ENCODE data around the gene LARGE1.

Gene LARGE1

GRCh38 chr22:33691057-33691630 lies 229.1 kb downstream of the LARGE1 start:
- ATAC-seq (no peak), DNase-seq (ENCODE audit: low spot score in 2 of 2) (no peak)
- H3K27ac Mint-ChIP-seq = no peak overlapping the region
- peaks cover 20% of the 10 kb centered on the region for H3K9me3 Mint-ChIP-seq
- H3K36me3 Mint-ChIP-seq = no peaks in the 10 kb centered on the region
- no peaks in the 10 kb centered on the region for H3K4me1 Mint-ChIP-seq
- H3K4me3 Mint-ChIP-seq = no peak overlapping the region

DNA sequence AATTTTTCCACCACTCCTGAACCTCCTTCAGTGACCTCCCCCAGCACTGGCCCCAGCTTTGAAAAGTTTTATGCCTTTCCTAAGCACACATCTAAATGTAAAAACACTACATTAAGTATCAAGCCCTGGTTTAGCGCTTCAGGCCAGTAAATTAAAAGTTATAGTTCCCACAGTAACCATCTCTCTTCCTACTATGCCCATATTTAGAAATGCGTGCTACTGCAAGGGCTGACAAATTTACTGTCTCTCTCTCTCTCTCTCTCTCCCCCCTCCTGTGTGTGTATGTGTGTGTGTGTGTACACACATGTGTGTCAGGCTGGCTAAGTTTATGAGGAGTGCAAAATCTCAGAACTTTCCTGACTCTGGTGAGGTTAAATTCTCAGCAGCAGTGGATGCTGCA lies 231.4 kb downstream of the LARGE1 start:
- H3K4me1 Mint-ChIP-seq = no peaks in the 10 kb centered on the region
- H3K27ac Mint-ChIP-seq = no peak overlapping the region
- peaks cover 20% of the 10 kb centered on the region for H3K9me3 Mint-ChIP-seq
- DNase-seq (ENCODE audit: low spot score in 2 of 2) (no peak), ATAC-seq (no peak)
- no peak overlapping the region for H3K4me3 Mint-ChIP-seq
- no peaks in the 10 kb centered on the region for H3K36me3 Mint-ChIP-seq

DNA sequence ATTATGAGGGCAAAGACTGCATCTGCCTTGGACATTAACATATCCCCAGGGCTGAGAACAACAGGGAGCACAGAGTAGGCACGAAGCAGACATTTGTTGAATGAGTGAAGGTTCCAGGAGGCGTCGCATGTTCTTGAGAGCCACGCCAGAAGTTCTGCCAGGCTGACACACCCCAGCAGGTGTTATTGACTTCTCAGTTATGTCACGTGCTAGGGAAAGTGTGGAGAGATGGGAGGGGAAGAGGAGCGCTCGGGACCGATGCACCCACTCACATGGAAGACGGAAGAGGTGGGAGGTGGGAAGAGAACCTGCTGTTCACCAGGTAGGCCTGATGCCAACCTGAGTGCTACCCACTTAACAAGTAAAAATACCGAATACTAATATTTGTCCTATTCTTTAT lies 232.8 kb downstream of the LARGE1 start:
- Mint-ChIP-seq H3K4me1 (no peaks in the 10 kb centered on the region), H3K4me3 (no peak overlapping the region), H3K9me3 (peaks cover 24% of the 10 kb centered on the region), H3K27ac (no peak overlapping the region), H3K36me3 (no peaks in the 10 kb centered on the region)
- no peak for ATAC-seq
- DNase-seq (ENCODE audit: low spot score in 2 of 2) = no peak

DNA sequence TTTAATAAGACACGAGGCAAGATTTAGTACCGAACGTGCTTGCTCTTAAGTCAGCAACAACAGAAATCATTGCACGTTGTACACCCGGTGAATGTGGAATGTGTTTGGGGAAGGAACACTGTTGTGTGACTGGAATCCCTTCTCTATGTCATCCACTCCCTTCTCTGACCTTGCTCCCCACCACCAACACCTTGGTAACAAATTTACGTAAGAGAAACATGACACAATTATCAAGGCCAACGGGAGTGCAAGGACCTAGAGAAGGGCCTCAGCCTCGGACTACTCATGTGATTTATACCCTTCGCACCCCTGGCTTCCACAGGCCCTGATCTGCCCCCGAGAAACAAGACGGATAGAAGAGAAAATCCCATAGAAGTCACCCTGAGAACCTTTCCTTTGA lies 236.2 kb downstream of the LARGE1 start:
- Mint-ChIP-seq H3K4me1 (no peaks in the 10 kb centered on the region), H3K9me3 (peaks cover 19% of the 10 kb centered on the region), H3K4me3 (no peak overlapping the region), H3K36me3 (no peaks in the 10 kb centered on the region), H3K27ac (no peak overlapping the region)
- DNase-seq (ENCODE audit: low spot score in 2 of 2) = no peak
- no peak for ATAC-seq

DNA sequence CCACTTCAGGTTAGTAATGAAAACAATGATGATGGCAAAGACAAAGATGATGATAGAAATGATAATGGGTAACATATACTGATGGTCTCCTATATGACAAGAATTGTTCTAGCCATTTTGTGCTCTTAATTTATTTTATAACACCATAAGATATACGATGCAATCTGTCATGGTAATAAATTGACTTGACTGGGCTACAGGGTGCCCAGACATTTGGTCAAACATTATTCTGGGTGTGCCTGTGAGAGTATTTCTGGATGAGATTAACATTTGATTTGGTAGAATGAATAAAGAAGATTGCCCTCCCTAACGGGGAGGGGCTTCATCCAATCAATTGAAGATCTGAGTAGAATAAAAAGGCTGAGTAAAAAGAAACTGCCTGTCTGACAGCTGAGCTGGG lies 237.3 kb downstream of the LARGE1 start:
- no peak for DNase-seq (ENCODE audit: low spot score in 2 of 2)
- no peak for ATAC-seq
- Mint-ChIP-seq H3K4me1 (no peaks in the 10 kb centered on the region), H3K4me3 (no peak overlapping the region), H3K9me3 (peaks cover 15% of the 10 kb centered on the region), H3K27ac (no peak overlapping the region), H3K36me3 (no peaks in the 10 kb centered on the region)

GRCh38 chr22:33680632-33681031 lies 239.6 kb downstream of the LARGE1 start:
- Mint-ChIP-seq H3K9me3 (peaks cover 13% of the 10 kb centered on the region), H3K36me3 (no peaks in the 10 kb centered on the region), H3K4me1 (no peaks in the 10 kb centered on the region), H3K4me3 (no peak overlapping the region), H3K27ac (no peak overlapping the region)
- no peak for DNase-seq (ENCODE audit: low spot score in 2 of 2)
- ATAC-seq = no peak

DNA sequence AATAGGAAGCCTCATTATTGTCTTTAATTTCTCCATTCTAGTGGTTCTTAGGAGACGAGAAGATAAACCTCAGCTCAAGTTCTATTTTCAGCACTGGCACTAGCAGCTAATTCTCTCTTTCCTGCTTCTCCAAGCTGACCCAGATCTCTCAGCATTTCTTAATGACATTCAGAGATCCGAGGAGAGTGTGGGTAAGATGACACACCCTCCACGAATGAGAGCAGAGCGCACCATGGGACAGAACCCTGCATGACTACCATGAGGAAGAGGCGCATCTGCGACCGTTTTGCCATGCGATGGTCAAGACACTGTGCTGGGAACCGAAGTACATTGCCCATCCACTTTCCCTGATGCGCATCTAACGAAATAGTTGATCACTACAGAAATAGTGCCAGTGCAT lies 241.8 kb downstream of the LARGE1 start:
- Mint-ChIP-seq H3K27ac (no peak overlapping the region), H3K36me3 (no peaks in the 10 kb centered on the region), H3K9me3 (peaks cover 18% of the 10 kb centered on the region), H3K4me3 (no peak overlapping the region), H3K4me1 (no peaks in the 10 kb centered on the region)
- DNase-seq (ENCODE audit: low spot score in 2 of 2) = no peak
- ATAC-seq = no peak

- H3K27ac Mint-ChIP-seq = no peak overlapping the region
- peaks cover 18% of the 10 kb centered on the region for H3K9me3 Mint-ChIP-seq
- no peak overlapping the region for H3K4me3 Mint-ChIP-seq
- H3K4me1 Mint-ChIP-seq = no peaks in the 10 kb centered on the region
- DNase-seq (ENCODE audit: low spot score in 2 of 2) (no peak), ATAC-seq (no peak)
- no peaks in the 10 kb centered on the region for H3K36me3 Mint-ChIP-seq
Measured at GRCh38 chr22:33677536-33677935, 242.7 kb downstream of the LARGE1 start.

GRCh38 chr22:33674357-33674756 lies 245.9 kb downstream of the LARGE1 start:
- Mint-ChIP-seq H3K4me3 (no peak overlapping the region), H3K4me1 (no peaks in the 10 kb centered on the region), H3K36me3 (no peaks in the 10 kb centered on the region), H3K9me3 (peaks cover 16% of the 10 kb centered on the region), H3K27ac (no peak overlapping the region)
- DNase-seq (ENCODE audit: low spot score in 2 of 2) (no peak), ATAC-seq (no peak)

DNA sequence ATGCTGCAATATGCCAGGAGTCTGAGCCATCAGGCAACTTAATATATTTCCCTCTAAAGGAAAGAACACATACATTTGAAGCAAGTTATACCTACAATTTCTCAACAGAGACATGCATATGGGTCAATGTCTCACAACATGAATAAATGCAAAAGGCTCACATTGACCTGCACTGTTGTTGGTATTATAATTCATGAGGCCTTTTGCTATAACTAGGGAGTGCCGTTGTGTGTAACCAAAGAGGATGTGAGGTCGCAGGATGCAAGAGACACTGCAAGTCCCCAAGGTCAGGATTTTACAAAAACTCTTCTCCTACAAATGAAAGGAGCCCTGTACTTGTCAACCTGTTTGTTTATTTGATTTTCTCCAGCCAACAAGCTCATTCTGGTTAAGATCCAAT lies 250.5 kb downstream of the LARGE1 start:
- Mint-ChIP-seq H3K27ac (no peak overlapping the region), H3K9me3 (peaks cover 16% of the 10 kb centered on the region), H3K4me3 (no peak overlapping the region), H3K36me3 (no peaks in the 10 kb centered on the region), H3K4me1 (no peaks in the 10 kb centered on the region)
- DNase-seq (ENCODE audit: low spot score in 2 of 2) (no peak), ATAC-seq (no peak)

GRCh38 chr22:33666961-33667619 lies 253.2 kb downstream of the LARGE1 start:
- no peaks in the 10 kb centered on the region for H3K4me1 Mint-ChIP-seq
- DNase-seq (ENCODE audit: low spot score in 2 of 2) (no peak), ATAC-seq (no peak)
- H3K36me3 Mint-ChIP-seq = no peaks in the 10 kb centered on the region
- no peak overlapping the region for H3K27ac Mint-ChIP-seq
- H3K9me3 Mint-ChIP-seq = peaks cover 8% of the 10 kb centered on the region
- H3K4me3 Mint-ChIP-seq = no peak overlapping the region

DNA sequence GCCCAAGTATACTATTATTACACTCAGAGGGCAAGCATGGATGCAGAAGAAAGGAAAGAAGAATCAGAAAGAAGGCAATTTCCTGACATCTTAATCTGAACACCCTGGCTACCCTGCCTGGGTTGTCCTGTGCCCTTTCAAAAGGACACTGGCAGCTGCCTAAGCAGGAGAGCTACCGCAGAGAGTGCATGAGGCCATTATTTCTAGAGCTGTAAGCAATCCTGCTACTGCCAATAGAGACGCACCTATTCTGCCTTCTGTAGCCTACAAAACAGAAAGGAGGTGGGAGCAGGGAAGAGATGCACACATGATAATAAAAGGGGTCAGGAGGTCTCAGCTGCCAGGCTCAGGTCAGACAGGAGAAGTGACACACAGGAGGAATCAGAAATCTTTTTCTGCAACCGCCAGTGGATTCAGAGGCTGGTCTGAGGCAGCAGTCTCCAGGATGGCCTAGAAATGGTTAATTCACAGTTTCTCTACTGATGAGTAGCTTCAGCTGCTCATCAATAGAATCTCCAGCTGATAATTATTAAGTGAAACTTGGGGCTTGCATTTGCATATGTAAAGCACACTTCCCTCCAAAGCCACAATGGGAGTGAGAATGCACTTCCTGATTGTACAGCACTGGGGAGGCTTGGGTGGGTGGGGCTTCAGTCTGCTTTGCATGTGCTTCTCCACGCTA lies 253.9 kb downstream of the LARGE1 start:
- ATAC-seq (no peak), DNase-seq (ENCODE audit: low spot score in 2 of 2) (no peak)
- Mint-ChIP-seq H3K36me3 (no peaks in the 10 kb centered on the region), H3K27ac (no peak overlapping the region), H3K4me1 (no peaks in the 10 kb centered on the region), H3K9me3 (peaks cover 8% of the 10 kb centered on the region), H3K4me3 (no peak overlapping the region)

DNA sequence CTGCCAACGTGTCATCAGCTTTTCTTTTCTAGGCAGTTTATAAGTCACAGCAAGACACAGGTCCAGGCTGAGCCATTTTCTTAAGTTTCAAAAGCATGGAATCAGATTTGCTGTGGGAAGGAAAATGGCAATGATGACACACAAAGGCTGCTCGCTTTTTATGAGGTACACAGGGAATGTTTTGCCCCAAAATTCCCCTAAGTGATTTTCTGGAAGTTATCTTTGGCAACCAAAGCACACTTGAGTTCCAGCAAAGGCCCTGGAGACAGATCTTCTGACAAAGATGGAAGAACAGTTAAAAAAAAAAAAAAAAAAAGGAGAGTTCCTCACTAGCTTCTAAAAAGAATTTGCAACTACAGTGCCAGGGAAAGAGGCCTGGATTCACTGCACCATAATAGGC lies 260.8 kb downstream of the LARGE1 start:
- H3K4me1 Mint-ChIP-seq = no peaks in the 10 kb centered on the region
- H3K4me3 Mint-ChIP-seq = no peak overlapping the region
- H3K27ac Mint-ChIP-seq = no peak overlapping the region
- DNase-seq (ENCODE audit: low spot score in 2 of 2) = no peak
- H3K9me3 Mint-ChIP-seq = peaks cover 8% of the 10 kb centered on the region
- no peaks in the 10 kb centered on the region for H3K36me3 Mint-ChIP-seq
- no peak for ATAC-seq

GRCh38 chr22:33658775-33659174 lies 261.5 kb downstream of the LARGE1 start:
- Mint-ChIP-seq H3K27ac (no peak overlapping the region), H3K4me1 (no peaks in the 10 kb centered on the region), H3K36me3 (no peaks in the 10 kb centered on the region), H3K9me3 (peaks cover 10% of the 10 kb centered on the region), H3K4me3 (no peak overlapping the region)
- DNase-seq (ENCODE audit: low spot score in 2 of 2) (no peak), ATAC-seq (no peak)

DNA sequence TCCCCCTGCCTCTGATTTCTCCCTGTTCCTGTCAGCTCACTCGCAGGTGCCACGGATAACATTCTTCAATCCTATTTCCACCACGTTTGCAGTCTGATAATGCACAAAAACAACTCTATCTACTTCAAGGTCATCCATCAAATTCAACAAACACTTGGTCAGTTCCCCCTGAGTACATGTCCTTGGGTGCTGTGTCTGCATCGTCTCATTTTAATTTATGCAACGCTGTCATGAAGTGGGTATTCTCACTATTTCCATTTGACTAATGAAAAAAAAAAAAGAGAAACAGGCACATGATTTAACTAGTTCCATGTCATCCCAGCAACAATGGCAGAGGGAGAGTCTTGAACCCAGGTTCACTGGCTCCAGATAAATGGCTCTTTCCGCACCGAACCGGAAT lies 262.6 kb downstream of the LARGE1 start:
- H3K4me3 Mint-ChIP-seq = no peak overlapping the region
- H3K36me3 Mint-ChIP-seq = no peaks in the 10 kb centered on the region
- H3K9me3 Mint-ChIP-seq = peaks cover 10% of the 10 kb centered on the region
- ATAC-seq = no peak
- H3K27ac Mint-ChIP-seq = no peak overlapping the region
- no peak for DNase-seq (ENCODE audit: low spot score in 2 of 2)
- H3K4me1 Mint-ChIP-seq = no peaks in the 10 kb centered on the region
